HG02571 (cell line): ENCODE results near the gene RTL5.

ENCODE experiments used
- ATAC-seq: cut with Tn5 transposase; IDR thresholded peaks from one replicate; pipeline ENCODE4 v1.9.1; 2021; ENCODE audit warnings: mild to moderate bottlenecking, moderate library complexity; ENCODE audit not compliant: unreplicated experiment

RTL5 gene

DNA sequence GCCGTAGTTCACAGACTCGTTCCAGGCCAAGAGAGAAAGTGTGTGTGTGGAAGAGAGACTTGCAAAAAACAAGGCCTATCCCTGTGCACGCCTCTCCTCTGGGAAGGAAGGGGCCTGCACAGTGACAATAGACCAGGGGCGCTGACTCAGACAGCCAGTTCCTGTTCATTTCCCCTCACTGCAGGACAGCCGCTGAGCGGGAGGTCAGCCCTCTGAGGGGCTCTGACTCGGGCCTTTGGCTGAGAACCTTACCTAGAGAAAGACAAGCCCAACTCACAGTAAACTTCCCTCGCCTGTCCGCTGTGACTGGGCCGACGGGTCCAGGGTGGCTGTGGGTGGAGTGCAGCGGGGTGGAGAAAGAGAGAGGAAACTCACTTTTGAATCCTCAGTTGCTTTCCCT lies 52.1 kb downstream of the RTL5 start:
- ATAC-seq = no peak

DNA sequence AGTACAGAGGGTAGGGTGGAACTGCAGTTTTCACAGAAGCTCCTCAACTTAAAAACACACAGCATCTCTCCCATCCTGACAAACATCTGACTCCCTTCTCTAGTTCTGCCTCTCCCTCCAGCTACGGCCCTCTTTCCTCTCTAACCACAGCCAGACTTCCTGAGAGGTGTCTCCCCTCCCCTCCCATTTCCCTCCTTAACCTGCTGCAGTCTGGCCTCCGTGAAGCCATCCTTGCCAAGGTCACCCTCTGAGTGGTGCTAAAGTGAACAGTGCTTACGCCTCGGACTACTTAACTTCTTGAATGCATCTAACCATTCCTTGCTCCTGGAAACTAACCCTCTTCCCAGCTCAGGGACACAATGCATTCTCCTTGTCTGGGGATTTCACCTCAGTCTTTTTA lies 53.3 kb downstream of the RTL5 start:
- ATAC-seq = no peak
